Testis (tissue), 3 donors: ENCODE data around the gene DCAKD. TPM values are rescaled to one million over a fixed set of nuclear protein-coding genes. Genes with fewer than 3 reads are reported as not detected.

Experiments
- DNase-seq: peaks from one replicate; pipeline ENCODE4 v3.0.0-alpha.2; 2019
- H3K27ac ChIP-seq, 2 donors: fragments of 200-600 bp; sonication (generic); one replicate each; pipeline ENCODE4 v1.5.1; 2019
- H3K27me3 ChIP-seq: fragments of 200-600 bp; sonication (generic); one replicate; pipeline ENCODE4 v1.5.1; 2019
- H3K36me3 ChIP-seq: fragments of 200-600 bp; sonication (generic); one replicate; pipeline ENCODE4 v1.5.1; 2017; ENCODE audit warnings: low read depth; ENCODE audit errors: missing control alignments
- H3K4me1 ChIP-seq: fragments of 200-600 bp; sonication (generic); one replicate; pipeline ENCODE4 v1.5.1; 2019
- H3K4me3 ChIP-seq, 2 donors: fragments of 200-600 bp; sonication (generic); one replicate each; pipeline ENCODE4 v1.5.1; 2017 to 2019
- H3K9me3 ChIP-seq: fragments of 200-600 bp; sonication (generic); one replicate; pipeline ENCODE4 v1.5.1; 2017
- POLR2A ChIP-seq: fragments of 450-650 bp; IDR thresholded peaks from one replicate; pipeline ENCODE4 v1.6.1; 2017; ENCODE audit warnings: antibody characterized with exemption, mild to moderate bottlenecking, moderate library complexity
- WGBS, 2 donors: methylation state at CpG; one replicate each; pipeline ENCODE4 v1.1.5; 2018; 5-methylcytosine and 5-hydroxymethylcytosine counted together
- intact Hi-C: fragments of 100-400 bp; cut with DNase I; formaldehyde crosslinking; loops from one replicate; pipeline ENCODE4 v1.15.1; 2023; ENCODE audit warnings: low total_unique reads
- polyA plus RNA-seq: library from polyadenylated mRNA; stranded (reverse); fragments of 350-450 nt; fragmentation: Illumina TruSeq; extraction: RNeasy Lipid Tissue Mini Kit (QIAGEN cat#74804); gene quantifications from one replicate; pipeline ENCODE4 v1.2.3, GENCODE V29; 2014; ENCODE audit warnings: low read depth, low replicate concordance; ENCODE audit not compliant: insufficient read depth
- total RNA-seq, 2 donors: library from RNA; depleted of rRNA; stranded (reverse); fragments of >200 nt; gene quantifications; one replicate each; pipeline ENCODE4 v1.2.3, GENCODE V29; 2016
- TF ChIP-seq, protein P1 (sequence below), 3 experiments: fragments of 450-650 bp in 2 of 3; fragments of 200-600 bp in 1 of 3; sonication (generic) in 1 of 3; IDR thresholded peaks; one replicate each; pipeline ENCODE4 v1.5.1; 2016 to 2019; ENCODE audit warnings: antibody characterized with exemption in 3 of 3, mild to moderate bottlenecking in 2 of 3, moderate library complexity in 1 of 3

The DCAKD gene
- total and polyA plus RNA-seq, 3 donors from 2014 or later, result 33.2 to 72.5 (median 63.1) TPM

DNA sequence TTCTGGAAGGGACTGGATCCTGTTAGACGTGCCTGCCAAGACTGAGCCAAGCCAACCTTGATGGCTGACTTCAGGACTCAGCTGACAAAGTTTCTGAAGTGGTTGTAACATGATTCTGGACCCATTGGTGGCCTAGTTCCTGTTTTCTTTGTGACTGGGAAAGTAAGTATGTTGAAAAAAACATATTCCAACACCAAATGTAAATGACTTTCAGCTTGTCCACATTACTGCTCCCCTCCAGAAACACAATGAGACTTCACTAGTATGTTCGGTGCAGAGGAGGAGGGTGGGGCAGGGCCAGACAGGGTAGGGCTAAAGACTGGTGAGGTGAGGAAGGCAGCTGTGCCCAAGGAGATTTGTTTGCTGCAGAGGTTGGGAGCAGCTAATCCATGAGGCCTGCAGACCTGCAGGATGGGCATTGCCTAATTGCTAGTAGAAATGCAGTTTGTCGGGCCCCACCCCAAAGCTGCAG lies 36.1 kb upstream of the DCAKD start:
- TF ChIP-seq, protein P1, sequence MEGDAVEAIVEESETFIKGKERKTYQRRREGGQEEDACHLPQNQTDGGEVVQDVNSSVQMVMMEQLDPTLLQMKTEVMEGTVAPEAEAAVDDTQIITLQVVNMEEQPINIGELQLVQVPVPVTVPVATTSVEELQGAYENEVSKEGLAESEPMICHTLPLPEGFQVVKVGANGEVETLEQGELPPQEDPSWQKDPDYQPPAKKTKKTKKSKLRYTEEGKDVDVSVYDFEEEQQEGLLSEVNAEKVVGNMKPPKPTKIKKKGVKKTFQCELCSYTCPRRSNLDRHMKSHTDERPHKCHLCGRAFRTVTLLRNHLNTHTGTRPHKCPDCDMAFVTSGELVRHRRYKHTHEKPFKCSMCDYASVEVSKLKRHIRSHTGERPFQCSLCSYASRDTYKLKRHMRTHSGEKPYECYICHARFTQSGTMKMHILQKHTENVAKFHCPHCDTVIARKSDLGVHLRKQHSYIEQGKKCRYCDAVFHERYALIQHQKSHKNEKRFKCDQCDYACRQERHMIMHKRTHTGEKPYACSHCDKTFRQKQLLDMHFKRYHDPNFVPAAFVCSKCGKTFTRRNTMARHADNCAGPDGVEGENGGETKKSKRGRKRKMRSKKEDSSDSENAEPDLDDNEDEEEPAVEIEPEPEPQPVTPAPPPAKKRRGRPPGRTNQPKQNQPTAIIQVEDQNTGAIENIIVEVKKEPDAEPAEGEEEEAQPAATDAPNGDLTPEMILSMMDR (IDR thresholded peaks at IDR 0.05), result no peak
- TF ChIP-seq POLR2A, result no peak
- H3K36me3 ChIP-seq, result no peaks in the 10 kb centered on the region
- WGBS, 2 donors, result 78 to 89% methylated on average over 3 of the region's 3 CpGs
- no peaks in the 10 kb centered on the region for H3K27me3 ChIP-seq
- peaks cover 10% of the 10 kb centered on the region for H3K4me1 ChIP-seq
- no peak for DNase-seq
- no peak overlapping the region for H3K27ac ChIP-seq
- no peak overlapping the region for H3K4me3 ChIP-seq
- H3K9me3 ChIP-seq, result no peaks in the 10 kb centered on the region
- intact Hi-C loops, result no loop called here

DNA sequence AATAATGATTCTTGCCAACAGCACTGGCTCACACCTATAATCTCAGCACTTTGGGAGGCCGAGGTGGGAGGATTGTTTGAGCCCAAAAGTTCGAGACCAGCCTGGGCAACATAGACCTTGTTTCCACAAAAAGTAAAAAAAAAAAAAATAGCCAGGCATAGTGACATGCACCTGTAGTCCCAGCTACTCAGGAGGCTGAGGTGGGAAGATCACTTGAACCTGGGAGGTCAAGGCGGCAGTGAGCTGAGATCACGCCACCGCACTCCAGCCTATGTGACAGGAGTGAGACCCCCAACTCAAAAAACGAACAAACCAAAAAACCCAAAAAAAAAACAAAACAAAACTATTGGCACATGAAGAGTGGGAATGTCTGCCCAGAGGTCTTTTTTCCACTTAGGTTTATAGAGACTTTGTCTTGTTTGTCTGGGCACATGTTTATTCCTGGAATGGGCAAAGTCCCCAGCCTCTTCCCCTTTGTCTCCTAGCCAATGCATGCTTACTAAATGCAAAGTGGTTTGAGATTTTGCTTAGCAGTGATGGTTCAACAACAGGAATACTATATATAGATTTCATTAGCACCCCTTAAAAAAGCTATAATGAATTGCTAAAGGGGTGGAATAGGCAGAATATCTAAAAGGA lies 35.6 kb upstream of the DCAKD start:
- 90 to 94% methylated on average over 6 of the region's 6 CpGs for WGBS, 2 donors

DNA sequence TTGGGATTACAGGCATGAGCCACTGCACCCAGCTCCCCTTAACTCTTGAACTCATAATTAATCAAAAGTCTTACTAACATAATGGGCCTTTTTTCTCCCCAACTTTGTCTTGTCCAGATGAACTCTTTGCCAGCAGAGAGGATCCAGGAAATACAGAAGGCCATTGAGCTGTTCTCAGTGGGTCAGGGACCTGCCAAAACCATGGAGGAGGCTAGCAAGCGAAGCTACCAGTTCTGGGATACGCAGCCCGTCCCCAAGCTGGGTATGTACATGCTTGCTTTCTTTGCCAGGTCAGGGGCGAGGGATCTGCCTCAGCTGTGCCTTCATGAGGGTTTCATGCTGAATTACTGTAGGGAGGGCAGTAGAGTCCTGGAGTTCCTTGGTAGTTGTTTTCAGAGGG lies 35.0 kb upstream of the DCAKD start:
- Histone ChIP-seq H3K4me3 (no peak overlapping the region), H3K27me3 (no peaks in the 10 kb centered on the region), H3K9me3 (no peaks in the 10 kb centered on the region), H3K36me3 (no peaks in the 10 kb centered on the region), H3K27ac (no peak overlapping the region), H3K4me1 (peaks cover 5% of the 10 kb centered on the region)
- intact Hi-C loops, result no loop called here
- 84 to 91% methylated on average over 4 of the region's 4 CpGs for WGBS, 2 donors
- no peak for DNase-seq
- TF ChIP-seq, protein P1 (IDR thresholded peaks at IDR 0.05), result no peak
- no peak for TF ChIP-seq POLR2A

More for the DNA sequence above, 35.6 kb upstream of the DCAKD start:
- peaks cover 5% of the 10 kb centered on the region for H3K4me1 ChIP-seq
- no peak for DNase-seq
- TF ChIP-seq, protein P1 (IDR thresholded peaks at IDR 0.05), result no peak
- TF ChIP-seq POLR2A, result no peak
- H3K27ac ChIP-seq, result no peak overlapping the region
- intact Hi-C loops, result no loop called here
- no peaks in the 10 kb centered on the region for H3K9me3 ChIP-seq
- H3K4me3 ChIP-seq, result no peak overlapping the region
- H3K27me3 ChIP-seq, result no peaks in the 10 kb centered on the region
- H3K36me3 ChIP-seq, result no peaks in the 10 kb centered on the region

DNA sequence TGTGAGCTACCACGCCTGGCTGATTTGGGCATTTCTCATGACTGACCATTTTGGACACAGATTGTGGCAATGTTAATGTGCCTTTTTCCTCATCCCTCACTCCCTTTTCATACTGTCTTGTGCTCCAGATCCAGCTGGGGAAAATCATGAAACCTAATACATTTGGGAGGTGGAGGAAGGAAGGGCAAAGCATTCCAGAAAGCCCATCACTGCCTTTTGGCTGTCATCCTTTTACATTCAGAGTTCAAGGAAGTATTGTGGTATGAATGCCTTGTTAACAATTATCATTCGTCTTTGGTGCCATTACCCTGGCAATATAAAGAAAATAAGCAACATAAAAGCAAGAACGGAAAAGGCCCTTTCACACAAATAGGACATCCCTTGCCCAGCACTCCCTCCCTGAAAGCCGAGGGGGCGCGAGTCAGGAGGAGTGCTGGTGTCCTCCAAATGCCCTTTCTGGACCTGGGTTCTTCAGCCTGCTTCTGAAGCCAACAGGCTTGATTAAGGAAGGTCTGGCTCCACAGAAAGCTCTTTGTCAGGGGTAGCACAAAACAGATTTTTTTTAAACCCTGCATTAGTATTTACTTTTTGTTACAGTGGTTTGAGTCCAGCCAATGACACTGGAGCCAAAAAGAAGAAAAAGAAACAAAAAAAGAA lies 29.7 kb upstream of the DCAKD start:
- intact Hi-C loops, result no loop called here
- Histone ChIP-seq H3K27me3 (no peaks in the 10 kb centered on the region), H3K4me3 (no peak overlapping the region), H3K4me1 (peaks cover 8% of the 10 kb centered on the region), H3K9me3 (no peaks in the 10 kb centered on the region), H3K36me3 (no peaks in the 10 kb centered on the region), H3K27ac (no peak overlapping the region)
- WGBS, 2 donors, result 74 to 82% methylated on average over 6 of the region's 6 CpGs
- TF ChIP-seq, protein P1 (IDR thresholded peaks at IDR 0.05), result no peak
- no peak for TF ChIP-seq POLR2A
- DNase-seq, result no peak
